H1 (cell line): Measurements from ENCODE around the gene LRRFIP1. TPM values are rescaled to one million over a fixed set of nuclear protein-coding genes. Genes with fewer than 3 reads are reported as not detected.

Experiments
- CTCF ChIA-PET: fragments of 300-600 bp; sonication (Branson Sonifier 250); formaldehyde crosslinking; loops from one replicate; lab custom pipeline; 2021; ENCODE audit not compliant: partially characterized antibody; lab: Charles Lee
- POLR2A ChIA-PET: fragments of 300-600 bp; sonication (Branson Sonifier 250); formaldehyde crosslinking; loops from one replicate; lab custom pipeline; 2021; ENCODE audit warnings: inconsistent platforms; ENCODE audit not compliant: partially characterized antibody; lab: Charles Lee
- DNase-seq, 2 experiments: peaks; one replicate each; pipeline versions ENCODE4 v3.0.0 to v3.0.0-alpha.2; 2010 to 2022; ENCODE audit warnings: low spot score in 2 of 2, low read depth in 1 of 2, mixed read lengths in 1 of 2
- FAIRE-seq: peaks from 2 replicates; lab custom pipeline; 2011; peaks lifted over from hg19 to GRCh38; lab: Jason Lieb, UNC
- H2AFZ ChIP-seq: 2 replicates; pipeline ENCODE4 v1.8.1; 2012; ENCODE audit warnings: low read length, inconsistent platforms
- H2AK5ac ChIP-seq: 2 replicates; pipeline ENCODE4 v1.6.1; 2013; ENCODE audit warnings: low read depth, low read length
- H2BK120ac ChIP-seq: replicated peaks from 2 replicates; pipeline ENCODE3; 2013; ENCODE audit warnings: low read depth, low read length, inconsistent platforms
- H2BK12ac ChIP-seq: 2 replicates; pipeline ENCODE4 v1.6.1; 2013; ENCODE audit warnings: low read depth, low read length
- H2BK15ac ChIP-seq: 2 replicates; pipeline ENCODE4 v1.6.1; 2013; ENCODE audit warnings: low read length
- H2BK20ac ChIP-seq: 2 replicates; pipeline ENCODE4 v1.6.1; 2013; ENCODE audit warnings: low read length
- H2BK5ac ChIP-seq: 2 replicates; pipeline ENCODE4 v1.6.1; 2013; ENCODE audit warnings: low read depth, low read length
- H3K14ac ChIP-seq: 2 replicates; pipeline ENCODE4 v1.6.1; 2013; ENCODE audit warnings: inconsistent platforms; ENCODE audit not compliant: insufficient read length
- H3K18ac ChIP-seq: 2 replicates; pipeline ENCODE4 v1.6.1; 2013; ENCODE audit warnings: low read length; ENCODE audit errors: extremely low read depth
- H3K23ac ChIP-seq: 2 replicates; pipeline ENCODE4 v1.6.1; 2013; ENCODE audit warnings: inconsistent platforms; ENCODE audit not compliant: insufficient read length
- H3K23me2 ChIP-seq: 2 replicates; pipeline ENCODE4 v1.6.1; 2013; ENCODE audit warnings: low read depth, low read length
- H3K27ac ChIP-seq: 2 replicates; pipeline ENCODE4 v1.6.1; 2011; ENCODE audit warnings: low read depth, low read length, inconsistent platforms
- H3K27me3 ChIP-seq, 4 experiments: replicated peaks in 1 of 4; 1 replicate in 1 of 4; 2 replicates in 3 of 4; pipeline versions ENCODE4 v1.6.1 to v1.8.1; 2011 to 2013; ENCODE audit warnings: low read length in 3 of 4, mild to moderate bottlenecking in 3 of 4, inconsistent platforms in 2 of 4, mixed read lengths in 2 of 4, moderate library complexity in 1 of 4; ENCODE audit not compliant: control insufficient read depth in 3 of 4, insufficient read depth in 3 of 4; ENCODE audit errors: extremely low read depth in 1 of 4
- H3K36me3 ChIP-seq, 4 experiments: 2 replicates each; pipeline versions ENCODE4 v1.6.1 to v1.8.1; 2011 to 2013; ENCODE audit warnings: mild to moderate bottlenecking in 4 of 4, low read length in 3 of 4, moderate library complexity in 2 of 4, control low read depth in 1 of 4, inconsistent platforms in 1 of 4; ENCODE audit not compliant: insufficient read depth in 4 of 4, control insufficient read depth in 2 of 4
- H3K4ac ChIP-seq: replicated peaks from 2 replicates; pipeline ENCODE3; 2013; ENCODE audit warnings: low read length, low read depth, mixed read lengths, inconsistent platforms; ENCODE audit not compliant: insufficient read length
- H3K4me1 ChIP-seq, 4 experiments: replicated peaks in 1 of 4; 1 replicate in 1 of 4; 2 replicates in 3 of 4; pipeline versions ENCODE4 v1.6.1 to v1.8.1; 2011 to 2013; ENCODE audit warnings: low read length in 3 of 4, inconsistent platforms in 2 of 4, mixed read lengths in 1 of 4; ENCODE audit not compliant: insufficient read depth in 4 of 4, control insufficient read depth in 3 of 4
- H3K4me2 ChIP-seq, 2 experiments: 2 replicates each; pipeline versions ENCODE4 v1.6.1 to v1.8.1; 2011 to 2013; ENCODE audit warnings: low read depth in 2 of 2, low read length in 2 of 2, control low read depth in 1 of 2, inconsistent platforms in 1 of 2, mild to moderate bottlenecking in 1 of 2; ENCODE audit not compliant: insufficient read depth in 1 of 2
- H3K4me3 ChIP-seq, 4 experiments: fragments of 200-600, 300-600 bp in 1 of 4; sonication (generic), shearing (Covaris generic), sonication (Bioruptor Twin) in 1 of 4; 2 replicates each; pipeline versions ENCODE4 v1.5.1 to v1.8.1; 2011 to 2016; ENCODE audit warnings: low read length in 4 of 4, low read depth in 3 of 4, control low read depth in 2 of 4, inconsistent platforms in 2 of 4, mild to moderate bottlenecking in 2 of 4, mixed read lengths in 1 of 4, moderate library complexity in 1 of 4; ENCODE audit not compliant: insufficient read depth in 2 of 4; ENCODE audit errors: extremely low read depth in 1 of 4
- H3K56ac ChIP-seq: replicated peaks from 2 replicates; pipeline ENCODE3; 2013; ENCODE audit warnings: low read depth, mild to moderate bottlenecking, mixed read lengths, low read length, inconsistent platforms; ENCODE audit not compliant: insufficient read length
- H3K79me1 ChIP-seq: 2 replicates; pipeline ENCODE4 v1.6.1; 2013; ENCODE audit warnings: low read depth, low read length, control low read depth
- H3K79me2 ChIP-seq, 2 experiments: 2 replicates each; pipeline versions ENCODE4 v1.6.1 to v1.8.1; 2012 to 2013; ENCODE audit warnings: low read length in 2 of 2, mild to moderate bottlenecking in 2 of 2, inconsistent platforms in 1 of 2; ENCODE audit not compliant: insufficient read depth in 2 of 2, control insufficient read depth in 1 of 2
- H3K9ac ChIP-seq, 4 experiments: replicated peaks in 1 of 4; 1 replicate in 1 of 4; 2 replicates in 3 of 4; pipeline versions ENCODE4 v1.6.1 to v1.8.1; 2011 to 2013; ENCODE audit warnings: low read depth in 3 of 4, low read length in 3 of 4, control low read depth in 2 of 4, mild to moderate bottlenecking in 2 of 4, moderate library complexity in 2 of 4, inconsistent platforms in 1 of 4; ENCODE audit errors: extremely low read depth in 1 of 4
- H3K9me3 ChIP-seq, 2 experiments: 2 replicates each; pipeline versions ENCODE4 v1.6.1 to v1.8.1; 2012 to 2013; ENCODE audit warnings: mild to moderate bottlenecking in 2 of 2, moderate library complexity in 2 of 2, control low read depth in 1 of 2, inconsistent platforms in 1 of 2, low read depth in 1 of 2, low read length in 1 of 2, mixed read lengths in 1 of 2; ENCODE audit not compliant: insufficient read depth in 2 of 2
- H4K20me1 ChIP-seq, 2 experiments: replicated peaks in 1 of 2; 2 replicates each; pipeline versions ENCODE3 to v1.8.1; 2011 to 2013; ENCODE audit warnings: inconsistent platforms in 2 of 2, low read length in 2 of 2, mild to moderate bottlenecking in 1 of 2; ENCODE audit not compliant: insufficient read depth in 2 of 2, control insufficient read depth in 1 of 2
- H4K5ac ChIP-seq: 2 replicates; pipeline ENCODE4 v1.6.1; 2013; ENCODE audit warnings: low read length, low read depth, mixed read lengths, inconsistent platforms; ENCODE audit not compliant: insufficient read length
- H4K8ac ChIP-seq: 2 replicates; pipeline ENCODE4 v1.8.0; 2013; ENCODE audit warnings: mild to moderate bottlenecking, moderate library complexity, low read length, inconsistent platforms; ENCODE audit not compliant: insufficient read depth; ENCODE audit errors: extremely low read depth
- H4K91ac ChIP-seq: replicated peaks from 2 replicates; pipeline ENCODE3; 2013; ENCODE audit warnings: low read length, mixed read lengths, inconsistent platforms; ENCODE audit not compliant: insufficient read length
- ATF2 ChIP-seq: IDR thresholded peaks from 2 replicates; pipeline ENCODE4 v1.6.1; 2012; ENCODE audit warnings: low read length, inconsistent platforms
- CBX5 ChIP-seq: fragments of 300-800, 300-1000 bp; sonication (generic); IDR thresholded peaks from 2 replicates; pipeline ENCODE4 v1.7.1; 2016; ENCODE audit warnings: antibody characterized with exemption, low read length, low read depth
- GTF2F1 ChIP-seq: IDR thresholded peaks from 2 replicates; pipeline ENCODE4 v1.6.1; 2012; ENCODE audit warnings: low read depth, low read length, improper control_type of control experiment, borderline replicate concordance
- HDAC6 ChIP-seq: IDR thresholded peaks from one replicate; pipeline ENCODE4 v1.7.1; 2012; ENCODE audit warnings: low read depth, mild to moderate bottlenecking, inconsistent platforms, low read length, moderate library complexity
- JUN ChIP-seq: IDR thresholded peaks from 2 replicates; pipeline ENCODE4 v1.6.1; 2011; ENCODE audit warnings: low read depth, mild to moderate bottlenecking, improper control_type of control experiment, low read length
- MAFK ChIP-seq: IDR thresholded peaks from 2 replicates; pipeline ENCODE4 v1.6.1; 2012; ENCODE audit warnings: low read depth, mild to moderate bottlenecking, improper control_type of control experiment, low read length
- NANOG ChIP-seq: IDR thresholded peaks from 2 replicates; pipeline ENCODE4 v1.6.1; 2011; ENCODE audit warnings: low read length, low read depth, mild to moderate bottlenecking, inconsistent platforms; ENCODE audit not compliant: insufficient read depth, poor library complexity, severe bottlenecking
- PHF8 ChIP-seq: fragments of 200-600 bp; sonication (generic); conservative IDR thresholded peaks from 2 replicates; pipeline ENCODE4 v1.7.1; 2012; ENCODE audit warnings: low read depth, mild to moderate bottlenecking, inconsistent platforms, low read length, moderate library complexity
- TAF1 ChIP-seq: IDR thresholded peaks from 2 replicates; pipeline ENCODE4 v1.6.1; 2011; ENCODE audit warnings: mild to moderate bottlenecking, low read depth, low read length
- TBP ChIP-seq: IDR thresholded peaks from 2 replicates; pipeline ENCODE4 v1.6.1; 2011; ENCODE audit warnings: low read depth, low read length, improper control_type of control experiment
- ZNF274 ChIP-seq: IDR thresholded peaks from 2 replicates; pipeline ENCODE4 v1.7.0; 2012; ENCODE audit warnings: low read length, borderline replicate concordance; ENCODE audit errors: extremely low read depth
- WGBS, 2 experiments: shearing (Covaris generic) in 1 of 2; methylation state at CpG; one replicate each; pipeline versions ENCODE4 v1.1.6 to v1.1.7; 2013 to 2015; ENCODE audit warnings: low lambda C conversion rate in 2 of 2, mixed read lengths in 2 of 2, inconsistent platforms in 1 of 2, low coverage in 1 of 2, missing lambda C conversion rate in 1 of 2; ENCODE audit not compliant: insufficient replicate concordance in 2 of 2, insufficient coverage in 1 of 2, insufficient read length in 1 of 2; ENCODE audit errors: extremely low coverage in 1 of 2, missing lambda C conversion rate in 1 of 2; 5-methylcytosine and 5-hydroxymethylcytosine counted together
- polyA plus RNA-seq, 7 experiments: library from polyadenylated mRNA; depleted of rRNA in 3 of 7; stranded (reverse) in 5 of 7; unstranded in 2 of 7; fragments of >200 nt in 5 of 7; fragments of 200-250 nt in 2 of 7; gene quantifications; 1 replicate in 5 of 7; 2 replicates in 1 of 7; 4 replicates in 1 of 7; pipeline versions ENCODE4 v1.2.1 to v1.2.3, GENCODE V29; 2011 to 2013; ENCODE audit warnings: missing spikeins in 2 of 7, mixed read lengths in 2 of 7
- total RNA-seq: library from RNA; stranded (reverse); fragmentation: NEBNext Ultra II Directional; extraction: Animal tissue kit (Norgen Biotek cat#: 25700); gene quantifications from 2 replicates; pipeline ENCODE4 v1.2.1, GENCODE V29; 2021
- TF ChIP-seq, protein P1 (sequence below): IDR thresholded peaks from 2 replicates; pipeline ENCODE4 v1.6.1; 2011; ENCODE audit warnings: low read length, improper control_type of control experiment

The LRRFIP1 gene
- total and polyA plus RNA-seq, 2 of the 8 experiments (the other 6 are each of a cell fraction or from before 2014, with no cell fraction given): 12.1 to 75.8 TPM

GRCh38 chr2:237820421-237820820 is 193.0 kb downstream of the LRRFIP1 start:
- no peak overlapping the region for H2BK15ac ChIP-seq
- H2BK20ac ChIP-seq: no peak overlapping the region
- no peak overlapping the region for H2BK5ac ChIP-seq
- H3K9me3 ChIP-seq: no peaks in the 10 kb centered on the region
- H2BK12ac ChIP-seq: no peak overlapping the region
- no peak overlapping the region for H2AFZ ChIP-seq
- H4K5ac ChIP-seq: no peak overlapping the region
- no peak overlapping the region for H3K4ac ChIP-seq
- no peak for FAIRE-seq
- H3K36me3 ChIP-seq: no peaks in the 10 kb centered on the region
- H3K18ac ChIP-seq: no peak overlapping the region
- no peaks in the 10 kb centered on the region for H3K4me1 ChIP-seq
- no peak overlapping the region for H3K14ac ChIP-seq
- H2BK120ac ChIP-seq: no peak overlapping the region
- POLR2A ChIA-PET: no interaction called here
- no peak overlapping the region for H3K4me2 ChIP-seq
- H3K23me2 ChIP-seq: no peaks in the 10 kb centered on the region
- CTCF ChIA-PET: interaction anchor here (1.6 kb wide), 1 partner anchor 9 kb away, joined by 4 read pairs; no protein-coding TSS in a partner anchor
- H3K4me3 ChIP-seq: no peak overlapping the region
- no peak for TF ChIP-seq GTF2F1
- TF ChIP-seq, protein P1, sequence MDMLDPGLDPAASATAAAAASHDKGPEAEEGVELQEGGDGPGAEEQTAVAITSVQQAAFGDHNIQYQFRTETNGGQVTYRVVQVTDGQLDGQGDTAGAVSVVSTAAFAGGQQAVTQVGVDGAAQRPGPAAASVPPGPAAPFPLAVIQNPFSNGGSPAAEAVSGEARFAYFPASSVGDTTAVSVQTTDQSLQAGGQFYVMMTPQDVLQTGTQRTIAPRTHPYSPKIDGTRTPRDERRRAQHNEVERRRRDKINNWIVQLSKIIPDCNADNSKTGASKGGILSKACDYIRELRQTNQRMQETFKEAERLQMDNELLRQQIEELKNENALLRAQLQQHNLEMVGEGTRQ: no peak
- no peak for TF ChIP-seq TAF1
- TF ChIP-seq CBX5: no peak
- TF ChIP-seq JUN: no peak
- TF ChIP-seq NANOG: no peak
- no peak for TF ChIP-seq PHF8
- TF ChIP-seq ATF2: no peak
- TF ChIP-seq MAFK: no peak
- no peak for TF ChIP-seq HDAC6
- no peak for TF ChIP-seq ZNF274
- TF ChIP-seq TBP: no peak
- TF ChIP-seq, all 59 proteins: peak for 0
- Histone ChIP-seq H3K79me2 (no peaks in the 10 kb centered on the region), H3K27ac (no peak overlapping the region), H3K79me1 (no peaks in the 10 kb centered on the region), H3K9ac (no peak overlapping the region), H2AK5ac (no peak overlapping the region), H4K8ac (no peak overlapping the region), H3K56ac (no peak overlapping the region), H3K27me3 (peaks cover 0 to 1% (median 0%) of the 10 kb centered on the region in 4 experiments; a peak in 2 of 7 replicates), H4K20me1 (no peaks in the 10 kb centered on the region), H4K91ac (no peak overlapping the region), H3K23ac (no peak overlapping the region)
- DNase-seq: no peak
- 78% methylated on average over 2 of the region's 2 CpGs; no CpG with 5 or more reads in 1 of the 2 experiments for WGBS, 2 experiments
